ENCODE data around the gene ATP8A2.

The ATP8A2 gene

GRCh38 chr13:25372284-25373081 is 709 bp downstream of the ATP8A2 start:
- no peak for DNase-seq (ENCODE audit: extremely low read depth, low read depth)
- TF ChIP-seq, protein P1, sequence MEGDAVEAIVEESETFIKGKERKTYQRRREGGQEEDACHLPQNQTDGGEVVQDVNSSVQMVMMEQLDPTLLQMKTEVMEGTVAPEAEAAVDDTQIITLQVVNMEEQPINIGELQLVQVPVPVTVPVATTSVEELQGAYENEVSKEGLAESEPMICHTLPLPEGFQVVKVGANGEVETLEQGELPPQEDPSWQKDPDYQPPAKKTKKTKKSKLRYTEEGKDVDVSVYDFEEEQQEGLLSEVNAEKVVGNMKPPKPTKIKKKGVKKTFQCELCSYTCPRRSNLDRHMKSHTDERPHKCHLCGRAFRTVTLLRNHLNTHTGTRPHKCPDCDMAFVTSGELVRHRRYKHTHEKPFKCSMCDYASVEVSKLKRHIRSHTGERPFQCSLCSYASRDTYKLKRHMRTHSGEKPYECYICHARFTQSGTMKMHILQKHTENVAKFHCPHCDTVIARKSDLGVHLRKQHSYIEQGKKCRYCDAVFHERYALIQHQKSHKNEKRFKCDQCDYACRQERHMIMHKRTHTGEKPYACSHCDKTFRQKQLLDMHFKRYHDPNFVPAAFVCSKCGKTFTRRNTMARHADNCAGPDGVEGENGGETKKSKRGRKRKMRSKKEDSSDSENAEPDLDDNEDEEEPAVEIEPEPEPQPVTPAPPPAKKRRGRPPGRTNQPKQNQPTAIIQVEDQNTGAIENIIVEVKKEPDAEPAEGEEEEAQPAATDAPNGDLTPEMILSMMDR (IDR thresholded peaks at IDR 0.05; ENCODE audit: low read depth, low read length) = no peak

DNA sequence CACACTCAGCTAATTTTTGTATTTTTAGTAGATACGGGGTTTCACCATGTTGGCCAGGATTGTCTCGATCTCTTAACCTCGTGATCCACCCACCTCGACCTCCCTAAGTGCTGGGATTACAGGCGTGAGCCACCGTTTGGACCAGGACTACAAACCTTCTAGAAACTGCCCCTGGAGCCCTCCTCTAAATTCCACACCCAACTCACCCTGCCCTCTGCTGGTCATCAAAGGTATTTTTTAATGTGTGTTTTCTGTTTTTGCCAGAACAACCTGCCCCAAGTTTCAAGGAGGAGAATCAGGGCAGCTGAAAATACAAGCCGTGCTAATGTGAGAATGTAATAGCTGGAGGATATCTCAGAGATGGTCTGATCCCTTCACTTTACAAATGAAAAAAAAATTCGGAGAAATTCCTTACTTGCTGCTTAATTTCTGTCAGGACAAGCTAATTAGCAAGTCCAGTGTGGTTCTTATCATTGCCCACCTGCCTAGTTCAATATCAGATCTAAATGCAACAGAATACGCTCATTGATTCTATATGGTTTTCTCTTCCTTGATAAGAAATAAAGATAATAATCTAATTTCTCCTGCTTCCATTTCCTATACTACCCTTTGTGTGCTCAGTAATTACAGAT is 4.1 kb downstream of the ATP8A2 start:
- peak; percentile 7 for DNase-seq (ENCODE audit: extremely low read depth, low read depth)
- TF ChIP-seq, protein P1 (IDR thresholded peaks at IDR 0.05; ENCODE audit: low read depth, low read length) = peak; percentile 68

DNA sequence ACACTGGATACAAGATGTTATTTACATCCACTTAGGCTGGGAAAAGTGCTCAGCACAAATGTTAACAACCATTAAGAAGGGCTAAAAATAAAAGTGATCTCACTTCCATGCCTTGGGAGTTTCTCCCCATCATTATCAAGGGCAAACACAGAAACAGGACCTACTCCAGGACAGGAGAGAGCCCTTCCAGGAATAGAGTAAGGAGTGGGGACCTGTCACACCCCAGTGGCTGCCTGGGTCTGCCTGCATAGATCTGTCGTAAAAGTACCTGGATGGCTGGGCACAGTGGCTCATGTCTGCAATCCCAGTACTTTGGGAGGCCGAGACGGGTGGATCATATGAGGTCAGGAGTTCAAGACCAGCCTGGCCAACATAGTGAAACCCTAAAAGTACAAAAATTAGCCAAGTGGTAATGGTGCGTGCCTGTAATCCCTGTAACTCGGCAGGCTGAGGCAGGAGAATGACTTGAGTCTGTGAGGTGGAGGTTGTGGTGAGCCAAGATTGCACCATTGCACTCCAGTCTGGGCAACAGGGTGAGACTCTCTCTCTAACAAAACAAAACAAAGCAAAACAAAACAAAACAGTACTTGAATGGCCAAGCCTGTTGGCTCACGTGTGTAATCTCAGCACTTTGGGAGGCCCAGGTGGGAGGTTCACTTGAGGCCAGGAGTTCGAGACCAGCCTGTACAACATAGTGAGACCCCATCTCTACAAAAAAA is 5.6 kb downstream of the ATP8A2 start:
- no peak for DNase-seq (ENCODE audit: extremely low read depth, low read depth)
- TF ChIP-seq, protein P1 (IDR thresholded peaks at IDR 0.05; ENCODE audit: low read depth, low read length) = no peak

GRCh38 chr13:25378528-25378927 is 6.8 kb downstream of the ATP8A2 start:
- TF ChIP-seq, protein P1 (IDR thresholded peaks at IDR 0.05; ENCODE audit: low read depth, low read length) = no peak
- DNase-seq (ENCODE audit: extremely low read depth, low read depth) = no peak

- DNase-seq (ENCODE audit: extremely low read depth, low read depth) = no peak
- TF ChIP-seq, protein P1 (IDR thresholded peaks at IDR 0.05; ENCODE audit: low read depth, low read length) = no peak
These were observed 7.2 kb downstream of the ATP8A2 start for GRCh38 chr13:25379011-25379410.

GRCh38 chr13:25380082-25380481 is 8.3 kb downstream of the ATP8A2 start:
- TF ChIP-seq, protein P1 (IDR thresholded peaks at IDR 0.05; ENCODE audit: low read depth, low read length) = no peak
- no peak for DNase-seq (ENCODE audit: extremely low read depth, low read depth)
